OCI-LY3 (cell line): ENCODE measurements around the gene CEP19.

Experiments used
- H2AFZ ChIP-seq: fragments of 200-600, 300-600 bp; shearing (Covaris generic); 2 replicates; pipeline ENCODE4 v1.6.0; 2014; ENCODE audit warnings: antibody characterized with exemption, low read depth, low read length
- H3K27ac ChIP-seq: fragments of 200-600, 300-600 bp; sonication (generic); 2 replicates; pipeline ENCODE4 v1.5.1; 2014; ENCODE audit warnings: mild to moderate bottlenecking, low read length, moderate library complexity, mixed read lengths
- H3K27me3 ChIP-seq: fragments of 200-600, 300-600 bp; sonication (generic); 2 replicates; pipeline ENCODE4 v1.6.1; 2014; ENCODE audit warnings: low read depth, low read length, mixed read lengths
- H3K36me3 ChIP-seq: fragments of 200-600, 300-600 bp; sonication (generic); replicated peaks from 2 replicates; pipeline ENCODE3; 2014; ENCODE audit warnings: low read depth, low read length, mixed read lengths
- H3K4me1 ChIP-seq: fragments of 300-600, 200-600 bp; sonication (generic); 2 replicates; pipeline ENCODE4 v1.6.1; 2014; ENCODE audit warnings: low read length, mixed read lengths
- H3K4me2 ChIP-seq: fragments of 200-600, 300-600 bp; sonication (generic); 2 replicates; pipeline ENCODE4 v1.6.1; 2014; ENCODE audit warnings: low read length, mixed read lengths
- H3K4me3 ChIP-seq: fragments of 300-600, 200-600 bp; sonication (generic); 2 replicates; pipeline ENCODE4 v1.5.1; 2014; ENCODE audit warnings: antibody characterized with exemption, mild to moderate bottlenecking, low read length, moderate library complexity
- H3K79me2 ChIP-seq: fragments of 300-600, 200-600 bp; shearing (Covaris generic); 2 replicates; pipeline ENCODE4 v1.6.1; 2014; ENCODE audit warnings: mild to moderate bottlenecking, low read length, mixed read lengths
- H3K9ac ChIP-seq: fragments of 300-600, 200-600 bp; shearing (Covaris generic); 2 replicates; pipeline ENCODE4 v1.6.0; 2014; ENCODE audit warnings: mild to moderate bottlenecking, low read length, moderate library complexity
- H3K9me3 ChIP-seq: fragments of 200-600, 300-600 bp; shearing (Covaris generic); 2 replicates; pipeline ENCODE4 v1.6.1; 2014; ENCODE audit warnings: low read length, mixed read lengths; ENCODE audit not compliant: insufficient read depth
- H4K20me1 ChIP-seq: fragments of 200-600, 300-600 bp; sonication (generic); 2 replicates; pipeline ENCODE4 v1.6.1; 2016; ENCODE audit warnings: low read length, mixed read lengths; ENCODE audit not compliant: insufficient read depth
- EZH2phosphoT487 ChIP-seq: fragments of 200-600 bp; shearing (Covaris generic); IDR thresholded peaks from 2 replicates; pipeline ENCODE4 v1.6.1; 2018; ENCODE audit warnings: antibody characterized with exemption, mixed run types, low read depth
- TF ChIP-seq, protein P1 (sequence below): fragments of 200-600, 300-600 bp; sonication (generic); IDR thresholded peaks from 2 replicates; pipeline ENCODE4 v1.5.1; 2014; ENCODE audit warnings: antibody characterized with exemption, low read length, low read depth

CEP19 gene

DNA sequence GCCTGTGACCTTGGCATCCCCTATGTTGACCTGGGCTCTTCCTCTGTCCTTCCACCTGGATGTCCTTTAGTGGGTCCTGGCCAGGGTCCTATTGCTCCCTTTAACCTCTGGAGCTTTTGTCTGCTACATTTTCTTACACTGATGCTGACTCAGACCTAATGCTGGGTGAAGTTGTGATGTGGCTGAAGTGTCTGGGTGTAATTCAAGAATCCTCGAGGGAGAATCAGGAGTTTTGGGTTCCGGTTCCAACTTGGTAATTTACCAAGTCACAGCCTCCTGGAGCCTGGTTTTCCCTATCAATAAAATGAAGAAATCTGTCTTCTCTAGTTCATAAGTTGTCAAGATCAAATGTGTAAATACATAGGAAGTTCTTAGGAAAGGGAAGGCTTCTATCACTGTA lies 25.6 kb downstream of the CEP19 start:
- no peak for TF ChIP-seq EZH2phosphoT487
- TF ChIP-seq, protein P1, sequence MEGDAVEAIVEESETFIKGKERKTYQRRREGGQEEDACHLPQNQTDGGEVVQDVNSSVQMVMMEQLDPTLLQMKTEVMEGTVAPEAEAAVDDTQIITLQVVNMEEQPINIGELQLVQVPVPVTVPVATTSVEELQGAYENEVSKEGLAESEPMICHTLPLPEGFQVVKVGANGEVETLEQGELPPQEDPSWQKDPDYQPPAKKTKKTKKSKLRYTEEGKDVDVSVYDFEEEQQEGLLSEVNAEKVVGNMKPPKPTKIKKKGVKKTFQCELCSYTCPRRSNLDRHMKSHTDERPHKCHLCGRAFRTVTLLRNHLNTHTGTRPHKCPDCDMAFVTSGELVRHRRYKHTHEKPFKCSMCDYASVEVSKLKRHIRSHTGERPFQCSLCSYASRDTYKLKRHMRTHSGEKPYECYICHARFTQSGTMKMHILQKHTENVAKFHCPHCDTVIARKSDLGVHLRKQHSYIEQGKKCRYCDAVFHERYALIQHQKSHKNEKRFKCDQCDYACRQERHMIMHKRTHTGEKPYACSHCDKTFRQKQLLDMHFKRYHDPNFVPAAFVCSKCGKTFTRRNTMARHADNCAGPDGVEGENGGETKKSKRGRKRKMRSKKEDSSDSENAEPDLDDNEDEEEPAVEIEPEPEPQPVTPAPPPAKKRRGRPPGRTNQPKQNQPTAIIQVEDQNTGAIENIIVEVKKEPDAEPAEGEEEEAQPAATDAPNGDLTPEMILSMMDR, result no peak
- H2AFZ ChIP-seq, result no peak overlapping the region
- H3K4me3 ChIP-seq, result no peak overlapping the region
- H3K9ac ChIP-seq, result no peak overlapping the region
- H3K4me1 ChIP-seq, result peaks cover 9% of the 10 kb centered on the region
- no peak overlapping the region for H3K27ac ChIP-seq
- no peaks in the 10 kb centered on the region for H3K79me2 ChIP-seq
- no peaks in the 10 kb centered on the region for H4K20me1 ChIP-seq
- peaks cover 4% of the 10 kb centered on the region for H3K36me3 ChIP-seq
- H3K4me2 ChIP-seq, result no peak overlapping the region
- H3K27me3 ChIP-seq, result no peaks in the 10 kb centered on the region
- no peaks in the 10 kb centered on the region for H3K9me3 ChIP-seq

DNA sequence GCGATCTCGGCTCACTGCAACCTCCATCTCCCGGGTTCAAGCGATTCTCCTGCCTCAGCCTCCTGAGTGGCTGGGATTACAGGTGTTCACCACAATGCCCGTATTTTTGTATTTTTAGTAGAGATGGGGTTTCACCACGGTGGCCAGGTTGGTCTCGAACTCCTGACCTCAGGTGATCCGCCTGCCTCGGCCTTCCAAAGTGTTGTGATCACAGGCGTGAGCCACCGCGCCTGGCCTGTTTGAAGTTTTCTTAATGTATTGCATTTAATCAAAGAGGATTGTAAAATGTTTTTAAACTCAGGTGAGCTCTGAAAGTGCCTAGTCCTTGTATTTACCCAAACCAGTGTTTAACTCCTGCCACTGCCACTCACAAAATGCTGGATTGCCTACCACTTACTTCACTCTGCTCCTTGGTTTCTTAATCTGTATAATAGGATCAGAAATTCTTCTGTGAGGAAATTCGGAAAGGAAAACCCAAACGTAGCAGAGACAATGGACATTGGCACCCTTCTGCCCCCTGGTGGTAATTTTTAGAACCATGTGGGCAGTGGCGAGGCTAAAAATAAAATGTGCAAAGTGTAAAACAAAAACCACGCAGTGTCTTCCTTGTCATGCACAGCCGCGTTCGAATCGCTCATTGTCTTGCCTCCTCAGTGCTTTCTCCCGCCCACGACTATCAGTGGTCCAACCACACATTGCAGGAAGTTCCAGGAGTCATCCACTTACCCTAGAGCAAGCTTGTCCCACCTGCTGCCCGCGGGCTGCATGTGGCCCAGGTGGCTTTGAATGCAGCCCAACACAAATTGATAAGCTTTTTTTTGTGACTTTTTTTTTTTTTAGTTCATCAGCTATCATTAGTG lies 27.3 kb downstream of the CEP19 start:
- Histone ChIP-seq H3K27me3 (no peaks in the 10 kb centered on the region), H4K20me1 (no peaks in the 10 kb centered on the region), H3K79me2 (no peaks in the 10 kb centered on the region), H3K9me3 (no peaks in the 10 kb centered on the region), H3K27ac (no peak overlapping the region), H3K4me3 (peak overlapping the region; percentile 41), H2AFZ (no peak overlapping the region), H3K9ac (peak overlapping the region; percentile 46; the same call in 1 of the 2 replicates), H3K4me1 (peaks cover 9% of the 10 kb centered on the region), H3K36me3 (peaks cover 4% of the 10 kb centered on the region), H3K4me2 (peak overlapping the region; percentile 65)
- no peak for TF ChIP-seq EZH2phosphoT487
- TF ChIP-seq, protein P1, result peak; percentile 88

DNA sequence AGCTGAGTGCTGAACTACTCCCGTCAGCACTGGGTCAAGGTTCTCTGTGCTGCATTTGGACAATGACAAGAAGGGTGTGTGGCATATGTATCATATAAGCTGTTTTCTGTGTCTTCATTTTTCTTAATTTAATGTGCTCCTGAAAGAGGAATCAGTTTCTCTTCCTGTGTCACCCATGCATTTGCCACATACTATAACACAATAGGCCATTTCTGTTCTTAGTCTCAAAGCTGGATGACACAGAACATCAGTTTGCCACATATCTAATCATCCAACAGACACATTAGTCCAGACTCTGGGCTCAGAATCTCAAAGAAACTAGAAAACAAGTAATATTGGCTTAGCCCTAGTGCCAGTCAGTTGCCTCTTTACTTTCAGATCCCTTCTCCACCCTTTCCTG lies 34.1 kb downstream of the CEP19 start:
- Histone ChIP-seq H3K27me3 (no peaks in the 10 kb centered on the region), H3K4me3 (no peak overlapping the region), H3K4me2 (no peak overlapping the region), H3K36me3 (peaks cover 7% of the 10 kb centered on the region), H3K4me1 (no peaks in the 10 kb centered on the region), H3K9ac (no peak overlapping the region), H3K9me3 (no peaks in the 10 kb centered on the region), H4K20me1 (no peaks in the 10 kb centered on the region), H3K79me2 (peaks cover 3% of the 10 kb centered on the region; the same call in 1 of the 2 replicates), H3K27ac (no peak overlapping the region), H2AFZ (no peak overlapping the region)
- TF ChIP-seq, protein P1, result no peak
- TF ChIP-seq EZH2phosphoT487, result no peak

DNA sequence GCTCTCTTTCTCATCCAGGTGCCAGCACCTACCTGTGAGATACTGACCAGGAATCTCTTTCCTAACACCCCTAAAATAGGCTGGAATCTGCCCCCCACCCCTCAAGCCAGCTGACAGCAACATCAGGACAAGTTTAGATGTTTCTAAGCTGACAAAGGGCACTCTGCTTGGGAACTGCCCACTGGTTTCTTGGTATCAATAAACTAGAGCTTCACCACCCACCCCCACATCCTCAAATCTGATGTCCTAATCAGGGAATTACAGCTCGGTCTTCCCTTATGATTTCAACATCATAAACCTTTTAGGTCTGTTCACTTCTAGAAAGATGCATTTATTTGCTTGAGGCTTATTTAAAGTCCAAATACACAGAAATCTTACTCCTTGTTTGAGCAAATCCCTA lies 34.7 kb downstream of the CEP19 start:
- peaks cover 7% of the 10 kb centered on the region for H3K36me3 ChIP-seq
- TF ChIP-seq EZH2phosphoT487, result no peak
- H3K9ac ChIP-seq, result no peak overlapping the region
- no peaks in the 10 kb centered on the region for H3K9me3 ChIP-seq
- no peak overlapping the region for H3K27ac ChIP-seq
- H3K4me1 ChIP-seq, result no peaks in the 10 kb centered on the region
- H3K27me3 ChIP-seq, result no peaks in the 10 kb centered on the region
- H4K20me1 ChIP-seq, result no peaks in the 10 kb centered on the region
- H3K4me2 ChIP-seq, result no peak overlapping the region
- peaks cover 3% of the 10 kb centered on the region; the same call in 1 of the 2 replicates for H3K79me2 ChIP-seq
- no peak overlapping the region for H2AFZ ChIP-seq
- no peak overlapping the region for H3K4me3 ChIP-seq
